ENCODE measurements around the gene KCNN3.

The KCNN3 gene

GRCh38 chr1:154863315-154864174 lies 6.5 kb downstream of the KCNN3 start:
- no peak for DNase-seq (ENCODE audit: low read depth)
- no peak overlapping the region for H3K4me3 ChIP-seq (ENCODE audit: low read depth, low read length)

DNA sequence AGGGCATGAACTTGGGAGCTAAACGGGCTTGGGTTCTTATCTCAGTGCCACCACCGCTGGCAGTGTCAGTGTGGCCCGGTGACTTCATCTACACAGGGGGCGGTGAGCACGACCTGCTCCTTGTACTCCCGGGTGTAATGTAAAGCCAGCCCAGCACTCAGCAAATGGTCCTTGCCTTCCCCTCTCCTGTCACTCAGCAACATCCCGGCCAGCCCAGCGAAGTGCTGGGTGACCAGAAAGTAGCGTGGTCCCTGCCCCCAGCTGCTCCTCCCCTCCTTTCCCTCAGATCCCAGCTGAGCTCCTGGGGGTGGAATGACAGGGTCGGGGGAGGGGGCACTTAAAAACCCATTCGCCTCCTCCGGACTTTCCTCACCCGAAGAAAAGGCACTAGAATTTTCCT lies 7.2 kb downstream of the KCNN3 start:
- DNase-seq (ENCODE audit: low read depth) = no peak
- no peak overlapping the region for H3K4me3 ChIP-seq (ENCODE audit: low read depth, low read length)

GRCh38 chr1:154861607-154862094 lies 8.4 kb downstream of the KCNN3 start:
- no peak overlapping the region for H3K4me3 ChIP-seq (ENCODE audit: low read depth, low read length)
- no peak for DNase-seq (ENCODE audit: low read depth)

- no peak overlapping the region for H3K4me3 ChIP-seq (ENCODE audit: low read depth, low read length)
- DNase-seq (ENCODE audit: low read depth) = no peak
Measured at GRCh38 chr1:154860156-154860870, 9.8 kb downstream of the KCNN3 start.

GRCh38 chr1:154859786-154860155 lies 10.3 kb downstream of the KCNN3 start:
- no peak for DNase-seq (ENCODE audit: low read depth)
- no peak overlapping the region for H3K4me3 ChIP-seq (ENCODE audit: low read depth, low read length)

DNA sequence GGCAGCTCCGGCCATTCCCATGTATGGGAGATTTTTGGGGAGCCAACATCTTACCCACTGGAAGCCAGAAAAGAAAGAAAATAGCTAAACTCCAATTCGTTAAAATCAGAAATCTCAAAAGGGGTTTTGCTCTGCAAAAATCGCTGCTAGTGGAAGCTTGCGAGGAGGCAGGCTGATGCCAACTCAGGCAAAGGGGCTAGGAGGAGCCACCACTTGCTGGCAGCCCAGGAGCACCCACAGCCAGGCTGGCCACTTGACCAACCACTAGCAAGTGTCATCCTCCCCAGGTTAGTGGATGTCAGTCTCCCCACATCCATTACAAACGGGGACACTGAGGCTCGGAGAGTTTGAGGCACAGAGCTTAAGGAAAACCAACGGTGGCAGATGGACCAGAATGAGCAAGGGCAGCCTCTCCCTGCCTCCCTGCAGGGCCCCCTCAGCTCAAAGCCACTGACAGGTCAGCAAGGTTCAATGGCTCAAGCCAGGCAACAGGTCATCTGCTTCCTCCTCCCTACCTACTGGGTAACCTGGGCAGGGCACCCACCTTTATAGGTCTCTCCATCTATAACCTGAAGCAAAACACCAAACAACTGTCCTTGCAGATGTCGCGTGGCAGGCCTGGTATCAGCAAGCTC lies 10.8 kb downstream of the KCNN3 start:
- no peak for DNase-seq (ENCODE audit: low read depth)

DNA sequence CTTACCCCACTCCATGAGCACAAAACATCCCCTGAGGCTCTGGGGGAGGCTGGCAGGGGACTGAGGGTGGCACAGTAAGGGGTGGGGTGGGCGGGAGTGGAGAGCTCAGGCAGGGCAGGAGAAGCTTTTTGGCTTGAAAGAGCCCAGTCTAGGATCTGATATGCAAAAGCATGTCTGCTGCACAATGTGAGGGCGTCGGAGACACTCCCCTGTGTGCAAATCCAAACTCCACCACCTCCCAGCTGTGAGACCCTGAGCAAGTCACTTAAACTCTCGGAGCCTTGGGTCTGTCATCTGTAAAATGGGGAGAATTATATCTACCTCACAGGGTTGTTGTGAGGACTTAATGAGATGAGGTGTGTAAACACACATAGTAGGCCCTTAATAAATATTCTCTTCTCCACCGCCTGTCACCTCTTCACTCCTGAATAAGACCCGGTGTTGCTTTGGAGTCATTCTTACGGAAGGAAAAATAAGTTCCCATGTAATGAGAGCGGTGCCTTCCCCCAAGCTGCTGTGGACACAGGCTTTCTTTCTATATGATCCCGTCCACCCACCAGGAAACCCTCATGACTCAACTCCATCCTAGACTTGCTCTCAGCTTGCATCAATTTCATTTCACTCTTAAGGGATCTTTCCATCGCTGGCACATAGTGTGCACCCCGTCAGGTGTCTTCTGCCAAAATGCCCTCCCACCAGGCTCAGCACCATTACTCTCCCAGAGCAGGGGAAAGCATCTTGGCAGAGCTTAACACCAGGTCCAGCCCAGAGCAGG lies 12.5 kb downstream of the KCNN3 start:
- DNase-seq (ENCODE audit: low read depth) = no peak
- no peak overlapping the region for H3K4me3 ChIP-seq (ENCODE audit: low read depth, low read length)

More for the DNA sequence above, 10.8 kb downstream of the KCNN3 start:
- H3K4me3 ChIP-seq (ENCODE audit: low read depth, low read length) = no peak overlapping the region

GRCh38 chr1:154857022-154857421 lies 13.1 kb downstream of the KCNN3 start:
- DNase-seq (ENCODE audit: low read depth) = no peak
- no peak overlapping the region for H3K4me3 ChIP-seq (ENCODE audit: low read depth, low read length)

GRCh38 chr1:154856544-154856943 lies 13.5 kb downstream of the KCNN3 start:
- no peak for DNase-seq (ENCODE audit: low read depth)
- no peak overlapping the region for H3K4me3 ChIP-seq (ENCODE audit: low read depth, low read length)

DNA sequence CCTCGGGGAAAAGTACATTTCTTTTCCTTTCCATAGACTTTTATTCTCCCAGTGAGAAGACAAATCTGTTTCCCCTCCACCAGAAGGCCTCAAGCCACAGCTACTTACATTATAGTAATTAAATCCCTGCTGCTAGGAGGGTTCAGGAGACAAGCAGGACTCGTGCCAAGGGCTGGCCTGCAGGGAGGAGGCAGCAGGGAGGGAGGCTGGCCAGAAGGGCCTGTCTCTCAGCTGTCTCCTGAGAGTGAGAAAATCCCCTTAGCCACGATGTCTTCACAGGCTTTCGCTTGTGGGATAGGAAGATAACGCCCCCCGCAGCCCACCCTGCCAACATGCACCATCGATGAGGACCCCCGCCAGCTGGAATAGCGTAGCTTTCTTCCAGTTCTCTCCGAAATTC lies 14.0 kb downstream of the KCNN3 start:
- H3K4me3 ChIP-seq (ENCODE audit: low read depth, low read length) = no peak overlapping the region
- no peak for DNase-seq (ENCODE audit: low read depth)

DNA sequence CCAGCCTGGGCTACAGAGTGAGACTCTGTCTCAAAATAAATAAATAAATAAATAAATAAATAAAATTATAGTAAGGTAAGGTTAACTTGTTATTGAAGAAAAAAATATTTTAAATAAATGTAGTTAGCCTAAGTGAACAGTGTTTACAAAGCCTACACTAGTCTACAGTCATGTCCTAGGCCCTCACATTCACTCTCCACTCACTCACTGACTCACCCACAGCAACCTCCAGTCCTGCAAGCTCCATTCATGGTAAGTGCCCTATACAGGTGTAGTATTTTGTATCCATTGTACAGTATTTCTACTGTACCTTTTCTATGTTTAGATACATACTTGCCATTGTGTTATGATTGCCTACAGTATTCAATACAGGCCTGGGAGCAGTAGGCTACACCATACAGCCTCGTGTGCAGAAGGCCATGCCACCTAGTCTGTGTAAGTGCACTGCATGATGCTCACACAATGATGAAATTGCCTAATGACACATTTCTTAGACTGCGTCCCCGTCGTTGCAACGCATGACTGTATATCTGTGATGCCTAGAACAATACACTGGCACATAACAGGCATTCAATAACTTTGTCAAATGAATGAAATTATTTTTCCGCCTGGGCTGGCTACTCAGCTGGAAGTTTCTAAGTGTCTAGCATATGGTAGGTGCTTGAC lies 14.8 kb downstream of the KCNN3 start:
- no peak overlapping the region for H3K4me3 ChIP-seq (ENCODE audit: low read depth, low read length)
- no peak for DNase-seq (ENCODE audit: low read depth)

- DNase-seq (ENCODE audit: low read depth) = no peak
- H3K4me3 ChIP-seq (ENCODE audit: low read depth, low read length) = no peak overlapping the region
Measured at GRCh38 chr1:154852845-154853244, 17.2 kb downstream of the KCNN3 start.

DNA sequence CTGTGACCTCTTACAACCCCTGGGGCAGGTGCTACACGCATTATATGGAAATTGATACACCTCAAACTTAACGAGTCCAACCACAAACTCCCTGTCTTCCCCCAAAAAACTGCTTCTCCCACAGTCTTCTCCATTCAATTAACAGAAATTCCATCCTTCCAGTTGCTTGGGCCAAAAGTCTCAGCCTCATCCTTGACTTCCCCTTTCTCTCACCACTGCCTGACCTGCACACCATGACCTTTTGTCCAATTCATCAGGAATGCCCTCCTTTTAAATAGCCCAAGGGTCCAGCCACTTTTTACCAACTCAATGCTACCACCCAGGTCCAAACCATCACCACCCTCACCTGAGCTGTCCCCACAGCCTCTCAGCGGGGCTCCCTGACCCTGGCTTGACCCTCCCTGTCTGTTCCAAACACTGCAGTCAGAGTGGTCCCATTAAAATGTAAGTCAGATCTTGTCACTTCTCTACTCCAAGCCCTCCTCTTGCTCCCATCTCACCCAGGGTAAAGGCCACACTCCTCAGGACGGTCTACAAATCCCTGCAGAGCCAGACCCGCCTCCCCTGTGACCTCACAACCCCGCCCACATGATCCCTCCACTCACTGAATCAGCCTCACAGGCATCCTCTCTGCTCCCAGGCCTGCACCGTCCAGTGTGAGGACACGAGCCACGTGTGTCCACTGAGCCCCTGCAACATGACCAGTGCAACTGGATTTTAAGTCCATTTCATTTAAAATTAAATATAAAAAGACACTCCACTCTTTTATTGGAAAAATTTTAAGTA lies 18.5 kb downstream of the KCNN3 start:
- no peak for DNase-seq (ENCODE audit: low read depth)
- no peak overlapping the region for H3K4me3 ChIP-seq (ENCODE audit: low read depth, low read length)

GRCh38 chr1:154849645-154850131 lies 20.4 kb downstream of the KCNN3 start:
- no peak overlapping the region for H3K4me3 ChIP-seq (ENCODE audit: low read depth, low read length)
- DNase-seq (ENCODE audit: low read depth) = no peak

DNA sequence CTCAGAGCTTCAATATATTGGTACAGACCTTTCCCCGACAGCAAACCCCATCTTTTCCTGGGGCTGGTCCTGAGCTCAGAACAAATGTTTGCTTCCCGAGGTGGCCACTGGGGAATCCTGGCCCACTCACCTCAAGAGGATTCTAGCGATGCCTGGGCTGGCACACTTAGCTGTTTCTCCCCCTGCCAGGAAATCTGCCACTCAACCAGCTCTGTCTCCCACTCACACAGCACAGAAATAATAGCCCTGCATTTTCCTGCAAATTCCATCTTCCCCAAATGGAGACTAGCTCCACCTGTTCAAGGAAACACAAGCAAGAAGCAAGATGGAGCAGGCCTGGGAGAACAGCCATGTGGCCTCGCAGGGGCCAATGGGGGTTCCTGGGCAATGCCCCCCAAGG lies 21.1 kb downstream of the KCNN3 start:
- no peak overlapping the region for H3K4me3 ChIP-seq (ENCODE audit: low read depth, low read length)
- no peak for DNase-seq (ENCODE audit: low read depth)

- no peak overlapping the region for H3K4me3 ChIP-seq (ENCODE audit: low read depth, low read length)
- no peak for DNase-seq (ENCODE audit: low read depth)
Measured at GRCh38 chr1:154847891-154848290, 22.2 kb downstream of the KCNN3 start.

DNA sequence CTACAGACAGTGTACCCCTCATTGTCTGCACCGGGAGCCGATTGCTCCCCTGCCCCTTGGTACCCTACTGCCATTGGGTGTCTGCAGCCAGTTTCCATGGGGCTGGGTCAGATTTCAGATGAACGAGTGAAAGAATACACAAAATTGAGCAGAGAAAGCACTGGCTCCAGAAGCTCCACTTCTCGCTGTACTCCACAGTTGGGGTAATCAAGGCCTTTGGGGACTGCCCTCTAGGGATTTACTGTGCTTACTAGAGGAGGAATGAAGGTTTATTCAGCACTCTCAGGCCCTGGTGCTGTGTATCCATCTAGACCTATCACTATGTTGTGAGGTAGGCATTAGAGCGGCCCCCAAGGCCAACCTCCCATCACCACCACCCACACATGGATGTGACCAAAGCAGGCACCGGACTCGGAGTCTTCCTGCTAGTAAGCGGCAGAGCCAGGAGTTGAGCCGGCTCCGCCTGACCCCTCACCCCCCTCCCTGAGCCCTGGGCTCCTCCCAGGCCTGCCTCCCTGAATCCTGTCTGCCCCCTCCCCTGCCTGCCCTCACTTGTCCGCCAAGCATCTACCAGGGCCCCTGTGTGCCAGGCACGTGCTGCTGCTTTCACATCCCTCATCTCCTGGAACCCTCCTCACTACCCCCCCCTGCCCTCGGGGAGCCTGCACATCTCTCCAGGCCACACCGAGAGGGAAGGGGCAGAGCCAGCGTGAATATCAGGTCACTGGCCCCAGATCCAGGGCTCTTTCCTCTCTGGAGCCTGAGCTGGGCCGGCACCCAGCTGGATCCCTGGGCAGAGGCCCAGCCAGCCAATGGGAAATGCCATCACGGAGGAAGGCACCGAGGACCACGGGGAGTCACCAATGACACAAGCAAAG lies 23.3 kb downstream of the KCNN3 start:
- no peak for DNase-seq (ENCODE audit: low read depth)
- no peak overlapping the region for H3K4me3 ChIP-seq (ENCODE audit: low read depth, low read length)

Data from skeletal muscle cell (primary cell).